Loucy (cell line): Measurements from ENCODE around the gene CAMTA1.

ENCODE experiments used
- CTCF ChIP-seq: fragments of 200-600 bp; sonication (generic); conservative IDR thresholded peaks from 2 replicates; pipeline ENCODE4 v1.5.1; 2014; ENCODE audit warnings: mild to moderate bottlenecking, antibody characterized with exemption, low read length
- EZH2phosphoT487 ChIP-seq: fragments of 200-600 bp; IDR thresholded peaks from 2 replicates; pipeline ENCODE4 v1.6.1; 2018; ENCODE audit warnings: antibody characterized with exemption, mild to moderate bottlenecking, moderate library complexity, borderline replicate concordance

- TF ChIP-seq CTCF, result no peak
- TF ChIP-seq EZH2phosphoT487, result no peak
These were observed 86.2 kb downstream of the CAMTA1 start for GRCh38 chr1:6871300-6871972.
